ENCODE data around the gene EIF2S1.

EIF2S1 gene

DNA sequence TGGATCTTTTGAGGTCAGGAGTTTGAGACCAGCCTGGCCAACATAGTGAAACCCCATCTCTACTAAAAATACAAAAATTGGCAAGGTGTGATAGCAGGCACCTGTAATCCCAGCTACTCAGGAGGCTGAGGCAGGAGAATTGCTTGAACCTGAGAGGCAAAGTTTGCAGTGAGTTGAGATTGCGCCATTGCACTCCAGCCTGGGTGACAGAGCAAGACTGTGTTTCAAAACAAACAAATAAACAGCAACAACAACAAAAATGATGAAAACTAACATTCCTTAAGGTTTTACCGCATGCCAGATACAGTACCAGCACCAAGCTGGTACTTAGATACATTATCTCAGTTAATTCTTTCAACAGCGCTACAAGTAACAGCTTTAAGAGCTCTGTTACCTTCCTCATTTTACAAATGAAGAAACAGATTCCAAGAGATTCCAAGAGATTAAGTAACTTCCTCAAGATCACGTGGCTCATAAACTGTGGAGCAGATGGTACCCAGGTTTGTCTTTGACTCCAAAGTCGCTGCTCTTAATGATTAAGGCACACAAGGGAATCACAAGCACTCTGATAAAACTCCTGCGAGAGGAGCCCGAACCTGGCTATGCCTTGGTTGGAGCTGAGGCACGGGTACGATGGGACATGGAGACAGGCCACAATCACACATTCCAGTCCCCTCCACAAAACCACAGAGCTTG lies 69.5 kb downstream of the EIF2S1 start:
- no peak overlapping the region for H3K27ac ChIP-seq
- DNase-seq (ENCODE audit: low read depth, low spot score): no peak

DNA sequence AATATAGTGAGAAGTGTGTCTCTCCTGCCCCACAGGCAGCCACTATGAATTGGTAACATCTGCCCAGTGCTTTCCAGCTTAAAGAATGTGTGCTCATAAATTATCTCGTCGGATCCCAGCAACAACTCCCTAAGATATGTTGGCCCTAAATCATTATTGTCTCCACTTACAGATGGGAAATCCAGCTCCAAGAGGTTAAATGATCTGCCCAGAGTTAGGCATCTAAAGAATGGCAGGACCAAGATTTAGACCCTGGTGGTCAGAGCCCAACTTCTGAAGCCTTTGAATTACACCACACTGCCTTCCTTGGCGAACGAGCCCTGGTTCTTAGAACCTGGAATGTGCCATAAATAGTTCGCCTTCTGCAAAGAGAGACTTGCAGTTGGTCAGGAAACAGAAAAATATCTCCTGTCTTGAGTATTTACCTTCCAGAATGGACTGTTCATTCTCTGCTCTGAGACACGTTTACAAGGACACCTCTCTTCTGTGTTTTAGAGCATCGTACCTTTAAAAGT lies 72.0 kb downstream of the EIF2S1 start:
- no peak overlapping the region for H3K27ac ChIP-seq
- DNase-seq (ENCODE audit: low read depth, low spot score): no peak

- DNase-seq (ENCODE audit: low read depth, low spot score): no peak
- no peak overlapping the region for H3K27ac ChIP-seq
Observed at GRCh38 chr14:67435603-67436002, 75.5 kb downstream of the EIF2S1 start.

All from epithelial cell of prostate (primary cell).